ENCODE results near the gene PTPRC. TPM values are rescaled to one million over a fixed set of nuclear protein-coding genes. Genes with fewer than 3 reads are reported as not detected.
A peak's percentile ranks its signal among the peaks of the same experiment; 100 is the strongest.

Gene PTPRC
- total RNA-seq, 1 experiment from 2014 or later: not detected

DNA sequence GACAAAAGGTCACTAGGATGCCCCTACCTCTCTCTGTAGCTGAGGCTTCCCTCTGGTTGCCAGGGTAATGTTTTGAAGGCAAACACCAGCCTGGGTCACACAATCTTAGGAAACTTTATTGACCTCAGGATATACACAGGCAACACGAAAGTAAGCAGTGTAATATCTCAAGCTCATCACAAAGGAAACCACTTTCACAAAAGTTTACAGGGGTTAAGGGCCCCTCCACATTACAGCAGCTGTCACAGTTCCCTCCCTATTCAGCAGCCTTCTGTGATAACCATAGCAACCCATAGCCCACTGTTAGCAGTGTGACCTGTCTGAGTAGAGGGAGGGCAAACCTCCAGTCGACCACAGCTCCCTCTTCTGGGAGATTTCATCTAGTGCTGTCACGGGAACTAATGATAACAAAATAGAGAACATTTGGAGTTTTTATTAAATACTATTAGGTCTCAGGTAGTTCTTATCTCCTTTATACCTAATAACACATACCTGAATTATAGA lies 149.8 kb downstream of the PTPRC start:
- BruUV-seq (replicated peaks): no TSS peak
- intact Hi-C loops (cut with micrococcal nuclease; ENCODE audit: unreplicated experiment): no loop called here
- CTCF ChIA-PET: no interaction called here

DNA sequence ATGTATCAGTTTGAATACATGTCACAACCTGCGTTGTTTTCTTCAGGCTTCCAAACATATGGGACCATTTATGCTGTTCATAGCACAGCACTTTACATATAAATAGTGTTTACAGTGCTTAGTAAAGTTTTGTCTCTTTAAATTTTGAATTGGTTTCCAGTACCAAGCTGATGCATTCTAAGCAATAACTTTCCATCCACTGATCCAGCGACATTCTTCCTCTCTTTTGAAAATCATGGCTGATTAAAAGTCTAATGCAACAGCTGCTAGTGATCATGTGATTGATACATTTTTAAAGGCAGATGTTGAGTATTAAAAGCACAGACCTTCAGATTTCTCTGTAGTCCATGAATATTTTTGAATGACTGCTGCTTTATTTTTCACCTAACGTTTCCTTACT lies 154.9 kb downstream of the PTPRC start:
- Histone ChIP-seq H3K4me1 (ENCODE audit: insufficient read depth, low read length, poor library complexity, severe bottlenecking) (no peaks in the 10 kb centered on the region), H3K27ac (ENCODE audit: low read depth, low read length, poor library complexity, severe bottlenecking) (no peak overlapping the region), H3K9me3 (ENCODE audit: low read depth, low read length, poor library complexity, severe bottlenecking) (peaks cover 16% of the 10 kb centered on the region), H3K36me3 (ENCODE audit: insufficient read depth, low read length, poor library complexity, severe bottlenecking) (no peaks in the 10 kb centered on the region), H3K27me3 (replicated peaks; ENCODE audit: insufficient read depth, low read depth, low read length, poor library complexity) (no peaks in the 10 kb centered on the region), H3K4me3 (ENCODE audit: low read depth, low read length, poor library complexity, severe bottlenecking) (no peak overlapping the region)
- ChIA-PET CTCF (no interaction called here), POLR2A (ENCODE audit: low non-redundant PET) (no interaction called here)
- DNase-seq (ENCODE audit: low spot score): no peak
- TF ChIP-seq, protein P1, sequence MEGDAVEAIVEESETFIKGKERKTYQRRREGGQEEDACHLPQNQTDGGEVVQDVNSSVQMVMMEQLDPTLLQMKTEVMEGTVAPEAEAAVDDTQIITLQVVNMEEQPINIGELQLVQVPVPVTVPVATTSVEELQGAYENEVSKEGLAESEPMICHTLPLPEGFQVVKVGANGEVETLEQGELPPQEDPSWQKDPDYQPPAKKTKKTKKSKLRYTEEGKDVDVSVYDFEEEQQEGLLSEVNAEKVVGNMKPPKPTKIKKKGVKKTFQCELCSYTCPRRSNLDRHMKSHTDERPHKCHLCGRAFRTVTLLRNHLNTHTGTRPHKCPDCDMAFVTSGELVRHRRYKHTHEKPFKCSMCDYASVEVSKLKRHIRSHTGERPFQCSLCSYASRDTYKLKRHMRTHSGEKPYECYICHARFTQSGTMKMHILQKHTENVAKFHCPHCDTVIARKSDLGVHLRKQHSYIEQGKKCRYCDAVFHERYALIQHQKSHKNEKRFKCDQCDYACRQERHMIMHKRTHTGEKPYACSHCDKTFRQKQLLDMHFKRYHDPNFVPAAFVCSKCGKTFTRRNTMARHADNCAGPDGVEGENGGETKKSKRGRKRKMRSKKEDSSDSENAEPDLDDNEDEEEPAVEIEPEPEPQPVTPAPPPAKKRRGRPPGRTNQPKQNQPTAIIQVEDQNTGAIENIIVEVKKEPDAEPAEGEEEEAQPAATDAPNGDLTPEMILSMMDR (conservative IDR thresholded peaks at IDR 0.05; ENCODE audit: low read depth, low read length): no peak
- no peak for TF ChIP-seq EZH2 (IDR thresholded peaks at IDR 0.05; ENCODE audit: borderline replicate concordance, low read depth, low read length, poor library complexity, severe bottlenecking)
- no TSS peak for BruUV-seq (replicated peaks)
- intact Hi-C loops (cut with micrococcal nuclease; ENCODE audit: unreplicated experiment): no loop called here

More for the DNA sequence above, 149.8 kb downstream of the PTPRC start:
- Histone ChIP-seq H3K4me1 (ENCODE audit: insufficient read depth, low read length, poor library complexity, severe bottlenecking) (no peaks in the 10 kb centered on the region), H3K4me3 (ENCODE audit: low read depth, low read length, poor library complexity, severe bottlenecking) (no peak overlapping the region), H3K27me3 (replicated peaks; ENCODE audit: insufficient read depth, low read depth, low read length, poor library complexity) (no peaks in the 10 kb centered on the region), H3K36me3 (ENCODE audit: insufficient read depth, low read length, poor library complexity, severe bottlenecking) (no peaks in the 10 kb centered on the region), H3K27ac (ENCODE audit: low read depth, low read length, poor library complexity, severe bottlenecking) (no peak overlapping the region), H3K9me3 (ENCODE audit: low read depth, low read length, poor library complexity, severe bottlenecking) (no peaks in the 10 kb centered on the region)
- POLR2A ChIA-PET (ENCODE audit: low non-redundant PET): no interaction called here
- DNase-seq (ENCODE audit: low spot score): peak; percentile 40
- TF ChIP-seq, protein P1 (conservative IDR thresholded peaks at IDR 0.05; ENCODE audit: low read depth, low read length): peak; percentile 49
- no peak for TF ChIP-seq EZH2 (IDR thresholded peaks at IDR 0.05; ENCODE audit: borderline replicate concordance, low read depth, low read length, poor library complexity, severe bottlenecking)

DNA sequence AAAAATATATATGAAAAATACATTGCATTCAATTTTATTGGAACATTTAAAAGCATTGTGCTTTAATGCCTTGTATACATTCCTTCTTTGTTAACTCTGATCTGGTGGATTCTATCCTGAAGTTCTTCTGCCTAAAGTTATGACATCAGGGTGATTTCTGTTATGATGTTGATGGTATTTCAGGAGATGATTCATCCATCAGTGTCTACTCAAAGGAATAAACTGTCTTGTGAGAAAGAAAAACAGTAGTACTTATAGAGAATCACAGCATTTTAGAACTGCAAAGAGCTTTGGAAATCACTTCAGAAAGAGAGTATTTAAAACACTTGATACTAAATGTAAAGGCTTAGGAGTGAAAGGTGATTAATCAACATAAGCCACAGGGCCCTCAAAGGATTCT lies 155.7 kb downstream of the PTPRC start:
- no peak overlapping the region for H3K4me3 ChIP-seq (ENCODE audit: low read depth, low read length, poor library complexity, severe bottlenecking)
- H3K27ac ChIP-seq (ENCODE audit: low read depth, low read length, poor library complexity, severe bottlenecking): no peak overlapping the region
- H3K9me3 ChIP-seq (ENCODE audit: low read depth, low read length, poor library complexity, severe bottlenecking): peaks cover 16% of the 10 kb centered on the region
- DNase-seq (ENCODE audit: low spot score): no peak
- no TSS peak for BruUV-seq (replicated peaks)
- H3K27me3 ChIP-seq (replicated peaks; ENCODE audit: insufficient read depth, low read depth, low read length, poor library complexity): no peaks in the 10 kb centered on the region
- CTCF ChIA-PET: no interaction called here
- intact Hi-C loops (cut with micrococcal nuclease; ENCODE audit: unreplicated experiment): no loop called here
- no peaks in the 10 kb centered on the region for H3K4me1 ChIP-seq (ENCODE audit: insufficient read depth, low read length, poor library complexity, severe bottlenecking)
- no peaks in the 10 kb centered on the region for H3K36me3 ChIP-seq (ENCODE audit: insufficient read depth, low read length, poor library complexity, severe bottlenecking)
- POLR2A ChIA-PET (ENCODE audit: low non-redundant PET): no interaction called here
- no peak for TF ChIP-seq EZH2 (IDR thresholded peaks at IDR 0.05; ENCODE audit: borderline replicate concordance, low read depth, low read length, poor library complexity, severe bottlenecking)
- TF ChIP-seq, protein P1 (conservative IDR thresholded peaks at IDR 0.05; ENCODE audit: low read depth, low read length): no peak

Data from A673 (cell line).